ENCODE measurements around the gene FAR2. TPM values are rescaled to one million over a fixed set of nuclear protein-coding genes. Genes with fewer than 3 reads are reported as not detected.

The FAR2 gene
- total and polyA plus RNA-seq, 2 experiments from 2014 or later = 18.7 to 22.6 TPM

- TF ChIP-seq ZNF114 (CRISPR knock-in tag; IDR thresholded peaks at IDR 0.05) (no peak), CTCF (conservative IDR thresholded peaks at IDR 0.05; ENCODE audit: low read depth in 2 of 2) (no peak), JUNB (IDR thresholded peaks at IDR 0.05; ENCODE audit: unreplicated experiment) (no peak), CREB1 (CRISPR knock-in tag; IDR thresholded peaks at IDR 0.05; ENCODE audit: low read depth) (no peak), NANOG (IDR thresholded peaks at IDR 0.05; ENCODE audit: borderline replicate concordance) (no peak), EZH2phosphoT487 (IDR thresholded peaks at IDR 0.05; ENCODE audit: unreplicated experiment) (no peak), POLR2AphosphoS5 (IDR thresholded peaks at IDR 0.05; ENCODE audit: low read depth) (no peak), STAT1 (IDR thresholded peaks at IDR 0.05; ENCODE audit: unreplicated experiment) (no peak), ZNF331 (CRISPR knock-in tag; IDR thresholded peaks at IDR 0.05; ENCODE audit: low read depth) (no peak)
Observed at GRCh38 chr12:29145372-29146170, 3.5 kb upstream of the FAR2 start (continued).

- H4K20me1 ChIP-seq (replicated peaks; ENCODE audit: insufficient read depth) = no peaks in the 10 kb centered on the region
- peaks cover 11% of the 10 kb centered on the region for H3K27me3 Mint-ChIP-seq (ENCODE audit: insufficient read depth, low read depth, poor library complexity)
- no peak overlapping the region for H3K4me3 ChIP-seq
- DNase-seq (ENCODE audit: low spot score) (no peak), ATAC-seq (no peak)
- peaks cover 24% of the 10 kb centered on the region for H3K36me3 Mint-ChIP-seq (ENCODE audit: low read depth)
- 0 out of 2 replicates have a peak, but pooled peaks cover 6% of the 10 kb centered on the region for H3K9me2 ChIP-seq (ENCODE audit: insufficient read depth)
- peaks cover 37% of the 10 kb centered on the region for H3K4me1 Mint-ChIP-seq
- H3K4me2 ChIP-seq = 0 out of 2 replicates have a peak overlapping the region, but pooled peaks have one; percentile 54
- no peaks in the 10 kb centered on the region for H3K36me3 ChIP-seq (ENCODE audit: insufficient read depth)
- H3K4me1 ChIP-seq (ENCODE audit: insufficient read depth) = peaks cover 26% of the 10 kb centered on the region
- H3K79me2 ChIP-seq (replicated peaks; ENCODE audit: insufficient read depth) = peaks cover 8% of the 10 kb centered on the region
- no peak overlapping the region for H3K27ac Mint-ChIP-seq
- no peaks in the 10 kb centered on the region for H3F3A ChIP-seq (replicated peaks; ENCODE audit: low read depth)
- no peak overlapping the region for H3K4me3 Mint-ChIP-seq
- peaks cover 8% of the 10 kb centered on the region; the same call in 1 of the 2 replicates for H3K27me3 ChIP-seq (ENCODE audit: insufficient read depth)
- H3K27ac ChIP-seq (ENCODE audit: low read depth) = peak overlapping the region; percentile 60; the same call in 1 of the 2 replicates
- H2AFZ ChIP-seq = no peak overlapping the region
- H3K9me3 Mint-ChIP-seq = peaks cover 20% of the 10 kb centered on the region
- TF ChIP-seq EZH2phosphoT487 (IDR thresholded peaks at IDR 0.05; ENCODE audit: unreplicated experiment) = no peak
- TF ChIP-seq NANOG (IDR thresholded peaks at IDR 0.05; ENCODE audit: borderline replicate concordance) = no peak
- TF ChIP-seq ZNF331 (CRISPR knock-in tag; IDR thresholded peaks at IDR 0.05; ENCODE audit: low read depth) = no peak
- no peak for TF ChIP-seq ETS1 (IDR thresholded peaks at IDR 0.05)
- TF ChIP-seq CREB1 (CRISPR knock-in tag; IDR thresholded peaks at IDR 0.05; ENCODE audit: low read depth) = no peak
- no peak for TF ChIP-seq JUNB (IDR thresholded peaks at IDR 0.05; ENCODE audit: unreplicated experiment)
- TF ChIP-seq CTCF (conservative IDR thresholded peaks at IDR 0.05; ENCODE audit: low read depth in 2 of 2) = no peak
- TF ChIP-seq REST (IDR thresholded peaks at IDR 0.05; ENCODE audit: unreplicated experiment) = no peak
Observed at GRCh38 chr12:29146196-29146595, 2.9 kb upstream of the FAR2 start.

Measured in GM23338 (cell line).